K562 (cell line): Measurements from ENCODE around the gene P4HB. TPM values are rescaled to one million over a fixed set of nuclear protein-coding genes. Genes with fewer than 3 reads are reported as not detected.

Source experiments
- ATAC-seq: fragments of 200-7000 bp; cut with Tn5 transposase; 3 replicates; pipeline ENCODE4 v1.9.1; 2020; ENCODE audit warnings: moderate library complexity
- BruUV-seq: library from RNA; stranded (reverse); fragments of 400-500 nt; replicated peaks from 2 replicates; lab custom pipeline; 2021; lab: Mats Ljungman, UMichigan
- CTCF ChIA-PET: fragments of 300-600 bp; formaldehyde crosslinking; extraction: SDS; loops from one replicate; lab custom pipeline; 2021; ENCODE audit warnings: low intra/inter-chr PET ratio; lab: Yijun Ruan, JAX
- POLR2A ChIA-PET: fragments of 300-600, 350-650 bp; sonication (Branson Sonifier 250); formaldehyde crosslinking; extraction: SDS; loops from one replicate; lab custom pipeline; 2021; ENCODE audit warnings: antibody characterized with exemption, inconsistent platforms; lab: Yijun Ruan, JAX
- DNase-seq, 4 experiments: peaks; one replicate each; pipeline versions ENCODE4 v3.0.0 to v3.0.0-alpha.2; 2011 to 2018; ENCODE audit warnings: low spot score in 3 of 4, mixed read lengths in 3 of 4; ENCODE audit errors: extremely low read depth in 1 of 4
- FAIRE-seq: peaks from 2 replicates; lab custom pipeline; 2011; peaks lifted over from hg19 to GRCh38; lab: Jason Lieb, UNC
- H2AFZ ChIP-seq: 2 replicates; pipeline ENCODE4 v1.6.0; 2011; ENCODE audit warnings: low read depth, low read length, control low read depth, inconsistent platforms
- H3K27ac ChIP-seq: fragments of 200-600 bp; 3 replicates; pipeline ENCODE4 v1.8.0; 2011; ENCODE audit warnings: low read depth, mild to moderate bottlenecking, control low read depth, inconsistent platforms, low read length, moderate library complexity, mixed read lengths; ENCODE audit errors: extremely low read depth
- H3K27me3 ChIP-seq, 2 experiments: fragments of 300-600 bp in 1 of 2; 2 replicates in 1 of 2; 3 replicates in 1 of 2; pipeline versions ENCODE4 v1.6.0 to v1.8.0; 2011; ENCODE audit warnings: inconsistent platforms in 2 of 2, low read length in 2 of 2, mild to moderate bottlenecking in 1 of 2, mixed read lengths in 1 of 2, moderate library complexity in 1 of 2; ENCODE audit not compliant: control insufficient read depth in 2 of 2, insufficient read depth in 2 of 2
- H3K36me3 ChIP-seq: fragments of 300-600 bp; 3 replicates; pipeline ENCODE4 v1.8.0; 2011; ENCODE audit warnings: mild to moderate bottlenecking, low read length, inconsistent platforms; ENCODE audit not compliant: control insufficient read depth, insufficient read depth
- H3K4me1 ChIP-seq, 2 experiments: fragments of 200-600 bp in 1 of 2; replicated peaks in 1 of 2; 2 replicates in 1 of 2; 3 replicates in 1 of 2; pipeline versions ENCODE4 v1.5.1 to v1.8.0; 2011; ENCODE audit warnings: inconsistent platforms in 2 of 2, low read length in 2 of 2, mild to moderate bottlenecking in 1 of 2, mixed read lengths in 1 of 2, moderate library complexity in 1 of 2; ENCODE audit not compliant: control insufficient read depth in 2 of 2, insufficient read depth in 2 of 2
- H3K4me2 ChIP-seq: 2 replicates; pipeline ENCODE4 v1.6.1; 2011; ENCODE audit warnings: low read length, control low read depth, inconsistent platforms, mixed read lengths; ENCODE audit not compliant: insufficient read depth
- H3K4me3 ChIP-seq: fragments of 200-600 bp; sonication (generic), shearing (Covaris generic); 2 replicates; pipeline ENCODE4 v1.5.1; 2016; ENCODE audit warnings: control low read depth, inconsistent platforms
- H3K79me2 ChIP-seq: fragments of 200-600 bp; 3 replicates; pipeline ENCODE4 v1.8.0; 2011; ENCODE audit warnings: low read length, inconsistent platforms; ENCODE audit not compliant: control insufficient read depth, insufficient read depth
- H3K9ac ChIP-seq, 2 experiments: 2 replicates each; pipeline versions ENCODE4 v1.6.0 to v1.6.1; 2011; ENCODE audit warnings: low read depth in 2 of 2, low read length in 2 of 2, control low read depth in 1 of 2, inconsistent platforms in 1 of 2, mild to moderate bottlenecking in 1 of 2, mixed read lengths in 1 of 2; ENCODE audit not compliant: insufficient read depth in 1 of 2
- H3K9me1 ChIP-seq: one replicate; pipeline ENCODE4 v1.6.0; 2011; ENCODE audit warnings: inconsistent platforms, mild to moderate bottlenecking, low read length, moderate library complexity; ENCODE audit not compliant: control insufficient read depth, insufficient read depth
- H3K9me3 ChIP-seq: replicated peaks from 2 replicates; pipeline ENCODE4 v1.5.1; 2011; ENCODE audit warnings: low read depth, low read length, inconsistent platforms; ENCODE audit not compliant: control insufficient read depth, insufficient read depth
- H4K20me1 ChIP-seq: replicated peaks from 2 replicates; pipeline ENCODE4 v1.6.1; 2011; ENCODE audit warnings: low read length, inconsistent platforms, mixed read lengths; ENCODE audit not compliant: control insufficient read depth, insufficient read depth
- BCOR ChIP-seq: fragments of 450-650 bp; IDR thresholded peaks from 2 replicates; pipeline ENCODE4 v1.6.1; 2016
- DACH1 ChIP-seq: fragments of 450-650 bp; IDR thresholded peaks from 2 replicates; pipeline ENCODE4 v1.6.1; 2018; ENCODE audit not compliant: partially characterized antibody
- EWSR1 ChIP-seq: fragments of 450-650 bp; IDR thresholded peaks from 2 replicates; pipeline ENCODE4 v1.6.1; 2018; ENCODE audit warnings: borderline replicate concordance, mild to moderate bottlenecking, low read depth, moderate library complexity; ENCODE audit not compliant: partially characterized antibody
- HMGXB4 ChIP-seq: sonication (generic); formaldehyde crosslinking; IDR thresholded peaks from 2 replicates; pipeline ENCODE4 v1.8.1; 2023; ENCODE audit warnings: mild to moderate bottlenecking, missing genetic modification reagents
- KLF1 ChIP-seq: fragments of 450-650 bp; IDR thresholded peaks from 2 replicates; pipeline ENCODE4 v1.6.1; 2016; ENCODE audit warnings: missing genetic modification characterization, missing compliant biosample characterization
- LARP7 ChIP-seq: fragments of 450-650 bp; IDR thresholded peaks from 2 replicates; pipeline ENCODE4 v1.6.1; 2016
- LCOR ChIP-seq: sonication (generic); formaldehyde crosslinking; IDR thresholded peaks from 2 replicates; pipeline ENCODE4 v1.8.0; 2022; ENCODE audit warnings: mild to moderate bottlenecking, missing genetic modification reagents
- MAFG ChIP-seq: fragments of 450-650 bp; conservative IDR thresholded peaks from 2 replicates; pipeline ENCODE4 v1.6.1; 2016; ENCODE audit warnings: missing genetic modification characterization, missing compliant biosample characterization
- SIN3B ChIP-seq: fragments of 450-650 bp; IDR thresholded peaks from 2 replicates; pipeline ENCODE4 v1.6.1; 2017; ENCODE audit warnings: low read depth, mild to moderate bottlenecking, moderate library complexity
- SNIP1 ChIP-seq: fragments of 450-650 bp; IDR thresholded peaks from 2 replicates; pipeline ENCODE4 v1.7.1; 2017; ENCODE audit warnings: low read depth, mild to moderate bottlenecking
- STAT5A ChIP-seq: IDR thresholded peaks from 2 replicates; pipeline ENCODE4 v1.6.1; 2012; ENCODE audit warnings: low read length, inconsistent platforms, borderline replicate concordance
- TCF3 ChIP-seq: sonication (generic); formaldehyde crosslinking; IDR thresholded peaks from 2 replicates; pipeline ENCODE4 v1.4.0; 2020; ENCODE audit warnings: mild to moderate bottlenecking, missing genetic modification reagents
- TCFL5 ChIP-seq: fragments of 250-450 bp; sonication (Bioruptor Pico); conservative IDR thresholded peaks from 2 replicates; pipeline ENCODE4 v1.6.1; 2021; ENCODE audit warnings: mild to moderate bottlenecking, moderate library complexity, matching md5 sums
- UBTF ChIP-seq, 2 experiments: IDR thresholded peaks; 2 replicates each; pipeline ENCODE4 v1.6.1; 2012; ENCODE audit warnings: improper control_type of control experiment in 2 of 2, low read depth in 2 of 2, low read length in 2 of 2, borderline replicate concordance in 1 of 2
- ZBTB17 ChIP-seq: fragments of 450-650 bp; formaldehyde crosslinking; IDR thresholded peaks from 2 replicates; pipeline ENCODE4 v1.4.0; 2020; ENCODE audit warnings: mild to moderate bottlenecking
- ZNF449 ChIP-seq: fragments of 250-450 bp; sonication (Bioruptor Pico); IDR thresholded peaks from 2 replicates; pipeline ENCODE4 v1.8.0; 2022; ENCODE audit warnings: moderate library complexity, mild to moderate bottlenecking, inconsistent platforms
- WGBS: fragments of 100-300 bp; shearing (Covaris generic); methylation state at CpG from one replicate; pipeline ENCODE4 v1.1.6; 2016; ENCODE audit warnings: low coverage, mixed read lengths; ENCODE audit not compliant: insufficient coverage; ENCODE audit errors: missing lambda C conversion rate; 5-methylcytosine and 5-hydroxymethylcytosine counted together
- in situ Hi-C: fragments of 300-500 bp; cut with MboI; formaldehyde crosslinking; loops from 4 replicates; pipeline ENCODE4 v1.15.0; 2018; ENCODE audit warnings: inconsistent platforms, mixed read lengths
- intact Hi-C: fragments of 100-400 bp; cut with micrococcal nuclease; formaldehyde crosslinking; loops from 2 replicates; pipeline ENCODE4 v1.14.2; 2022
- polyA plus RNA-seq, 8 experiments: library from polyadenylated mRNA; depleted of rRNA in 4 of 8; stranded (reverse) in 5 of 8; unstranded in 3 of 8; fragments of >200 nt; fragmentation: Nextera tagmentation in 2 of 8; fragmentation: Illumina TruSeq in 1 of 8; extraction: Ambion mirVana in 2 of 8; extraction: Trizol in 1 of 8; gene quantifications; 2 replicates each; pipeline versions ENCODE4 v1.2.1 to v1.2.3, GENCODE V29; 2011 to 2014; ENCODE audit warnings: inconsistent platforms in 1 of 8, missing spikeins in 1 of 8
- total RNA-seq, 7 experiments: library from RNA; depleted of rRNA in 6 of 7; stranded (reverse); fragments of >200 nt in 6 of 7; fragmentation: Illumina TruSeq in 2 of 7; extraction: Trizol in 2 of 7; gene quantifications; 2 replicates each; pipeline versions ENCODE4 v1.2.1 to v1.2.3, GENCODE V29; 2011 to 2021; ENCODE audit warnings: low replicate concordance in 1 of 7

The P4HB gene
- total and polyA plus RNA-seq, 9 of the 15 experiments (the other 6 are each of a cell fraction or from before 2014, with no cell fraction given), result 4.4 to 645 (median 325) TPM

- no peak within 1 kb of the TSS for H3K4me3 ChIP-seq
- DNase-seq, result peak in 2 of 4 experiments; percentile 63
- peaks cover 24 to 67% of the 10 kb centered on the region in 2 experiments; a peak in 4 of 5 replicates for H3K27me3 ChIP-seq
- H3K9me3 ChIP-seq, result peaks cover 3% of the 10 kb centered on the region; the same call in 1 of the 2 replicates
- no peak within 1 kb of the TSS for H3K27ac ChIP-seq
- no peak for ATAC-seq
- H3K4me2 ChIP-seq, result no peak within 1 kb of the TSS
- BruUV-seq, result no TSS peak
- FAIRE-seq, result no peak
- 41% methylated on average over 13 of the region's 110 CpGs for WGBS
- H3K9me1 ChIP-seq, result no peaks in the 10 kb centered on the region
- POLR2A ChIA-PET, result no interaction called here
- no peak within 1 kb of the TSS for H3K9ac ChIP-seq
- no peak within 1 kb of the TSS for H2AFZ ChIP-seq
- H3K36me3 ChIP-seq, result no peaks in the 10 kb centered on the region
- in situ Hi-C loops, result no loop called here
- CTCF ChIA-PET, result no interaction called here
- 0 out of 2 replicates have a peak, but pooled peaks cover 10% of the 10 kb centered on the region for H4K20me1 ChIP-seq
- H3K4me1 ChIP-seq, result peaks cover 0 to 61% of the 10 kb centered on the region in 2 experiments; a peak in 3 of 5 replicates
- intact Hi-C loops, result no loop called here
- no peaks in the 10 kb centered on the region for H3K79me2 ChIP-seq
- TF ChIP-seq ZBTB17 (no peak), DACH1 (no peak), EWSR1 (no peak), MAFG (tag) (no peak), TCFL5 (CRISPR knock-in tag) (no peak), ZNF449 (no peak), SIN3B (no peak), LCOR (no peak), SNIP1 (no peak), STAT5A (no peak), BCOR (no peak), TCF3 (no peak), KLF1 (tag) (no peak), HMGXB4 (CRISPR knock-in tag) (no peak), UBTF (IDR thresholded peaks at IDR 0.05; ENCODE audit: borderline replicate concordance in 1 of 2, low read depth in 2 of 2, low read length in 2 of 2) (no peak), LARP7 (no peak)
Observed at GRCh38 chr17:81803728-81804558, 56.4 kb downstream of the P4HB start, which contains the start of gene GCGR. Gene GCGR (plus strand): TSS chr17:81804150. CDS start chr17:81809019, 4,869 bp downstream.
